HepG2 (cell line): ENCODE results near the gene ZNF714. TPM values are rescaled to one million over a fixed set of nuclear protein-coding genes. Genes with fewer than 3 reads are reported as not detected.

Experiments
- AHR ChIP-seq: IDR thresholded peaks from 2 replicates; pipeline ENCODE4 v1.6.1; 2018; ENCODE audit warnings: missing genetic modification reagents, missing compliant biosample characterization
- HMG20B ChIP-seq: conservative IDR thresholded peaks from 2 replicates; pipeline ENCODE4 v1.6.1; 2016; ENCODE audit warnings: missing genetic modification reagents, missing compliant biosample characterization
- KLF16 ChIP-seq, 2 experiments: sonication (generic) in 1 of 2; formaldehyde crosslinking in 1 of 2; IDR thresholded peaks; 2 replicates each; pipeline versions ENCODE4 v1.6.1 to v1.8.0; 2016 to 2023; ENCODE audit warnings: missing genetic modification reagents in 2 of 2, missing compliant biosample characterization in 1 of 2
- MAFG ChIP-seq: sonication (generic); formaldehyde crosslinking; IDR thresholded peaks from 2 replicates; pipeline ENCODE4 v1.5.1; 2020; ENCODE audit warnings: mild to moderate bottlenecking, missing genetic modification reagents
- MATR3 ChIP-seq: sonication (generic); formaldehyde crosslinking; IDR thresholded peaks from 2 replicates; pipeline ENCODE4 v1.4.0; 2020; ENCODE audit warnings: missing genetic modification reagents
- MTA3 ChIP-seq: sonication (generic); formaldehyde crosslinking; IDR thresholded peaks from 2 replicates; pipeline ENCODE4 v1.4.0; 2020; ENCODE audit warnings: missing genetic modification reagents
- MXD4 ChIP-seq: IDR thresholded peaks from 2 replicates; pipeline ENCODE4 v1.6.1; 2016; ENCODE audit warnings: mild to moderate bottlenecking, missing biosample characterization, missing genetic modification reagents
- PRDM4 ChIP-seq: sonication (generic); formaldehyde crosslinking; IDR thresholded peaks from 2 replicates; pipeline ENCODE4 v1.9.0; 2021; ENCODE audit warnings: missing genetic modification reagents, borderline replicate concordance
- SIX1 ChIP-seq: sonication (generic); formaldehyde crosslinking; IDR thresholded peaks from 2 replicates; pipeline ENCODE4 v1.4.0; 2020; ENCODE audit warnings: missing genetic modification reagents, borderline replicate concordance
- SKI ChIP-seq: fragments of 450-650 bp; IDR thresholded peaks from one replicate; pipeline ENCODE4 v1.6.1; 2018; ENCODE audit warnings: mild to moderate bottlenecking; ENCODE audit not compliant: partially characterized antibody
- SP4 ChIP-seq: sonication (generic); formaldehyde crosslinking; IDR thresholded peaks from 2 replicates; pipeline ENCODE4 v1.8.1; 2023; ENCODE audit warnings: mild to moderate bottlenecking, missing genetic modification reagents
- STAT5B ChIP-seq: sonication (generic); formaldehyde crosslinking; IDR thresholded peaks from 2 replicates; pipeline ENCODE4 v1.4.0; 2020; ENCODE audit warnings: missing genetic modification reagents
- ZFP62 ChIP-seq: sonication (generic); formaldehyde crosslinking; IDR thresholded peaks from 2 replicates; pipeline ENCODE4 v1.4.0; 2020; ENCODE audit warnings: missing genetic modification reagents
- ZNF260 ChIP-seq: sonication (generic); formaldehyde crosslinking; IDR thresholded peaks from 2 replicates; pipeline ENCODE4 v1.4.0; 2020; ENCODE audit warnings: missing genetic modification reagents, low read depth, mild to moderate bottlenecking, borderline replicate concordance
- ZNF326 ChIP-seq: sonication (generic); formaldehyde crosslinking; IDR thresholded peaks from 2 replicates; pipeline ENCODE4 v1.4.0; 2020; ENCODE audit warnings: missing genetic modification reagents, borderline replicate concordance
- ZNF329 ChIP-seq: sonication (generic); formaldehyde crosslinking; IDR thresholded peaks from 2 replicates; pipeline ENCODE4 v1.9.0; 2021; ENCODE audit warnings: low read depth, mild to moderate bottlenecking, missing genetic modification reagents
- ZNF431 ChIP-seq: sonication (generic); formaldehyde crosslinking; IDR thresholded peaks from 2 replicates; pipeline ENCODE4 v1.9.0; 2022; ENCODE audit warnings: missing genetic modification reagents, low read depth, mild to moderate bottlenecking, borderline replicate concordance
- ZNF530 ChIP-seq: sonication (generic); formaldehyde crosslinking; IDR thresholded peaks from 2 replicates; pipeline ENCODE4 v1.5.0; 2020; ENCODE audit warnings: low read depth, mild to moderate bottlenecking, missing genetic modification reagents
- ZNF550 ChIP-seq: sonication (generic); formaldehyde crosslinking; IDR thresholded peaks from 2 replicates; pipeline ENCODE4 v1.4.0; 2020; ENCODE audit warnings: mild to moderate bottlenecking, missing genetic modification reagents, borderline replicate concordance
- ZNF678 ChIP-seq: sonication (generic); formaldehyde crosslinking; IDR thresholded peaks from 2 replicates; pipeline ENCODE4 v1.4.0; 2020; ENCODE audit warnings: mild to moderate bottlenecking, missing genetic modification reagents
- ZNF740 ChIP-seq: sonication (generic); formaldehyde crosslinking; IDR thresholded peaks from 2 replicates; pipeline ENCODE4 v1.4.0; 2020; ENCODE audit warnings: missing genetic modification reagents
- ZSCAN5A ChIP-seq: sonication (generic); formaldehyde crosslinking; IDR thresholded peaks from 2 replicates; pipeline ENCODE4 v1.8.0; 2022; ENCODE audit warnings: mild to moderate bottlenecking, missing genetic modification reagents, borderline replicate concordance
- polyA plus RNA-seq, 8 experiments: library from polyadenylated mRNA; depleted of rRNA in 3 of 8; stranded (reverse) in 7 of 8; unstranded in 1 of 8; fragments of >200 nt; fragmentation: Illumina TruSeq in 4 of 8; extraction: Trizol in 4 of 8; gene quantifications; 2 replicates each; pipeline versions ENCODE4 v1.2.1 to v1.2.3, GENCODE V29; 2011 to 2016; ENCODE audit warnings: low read depth in 4 of 8, missing spikeins in 1 of 8, mixed read lengths in 1 of 8; ENCODE audit not compliant: insufficient read depth in 1 of 8
- total RNA-seq, 5 experiments: library from RNA; depleted of rRNA; stranded (reverse); fragments of >200 nt; fragmentation: Illumina TruSeq; extraction: Trizol; gene quantifications; 2 replicates each; pipeline ENCODE4 v1.2.3, GENCODE V29; 2016; ENCODE audit warnings: low read depth in 1 of 5
- TF ChIP-seq, protein P1 (sequence below): conservative IDR thresholded peaks from 2 replicates; pipeline ENCODE4 v1.6.1; 2018; ENCODE audit warnings: missing genetic modification reagents
- TF ChIP-seq, protein P2 (sequence below): sonication (generic); formaldehyde crosslinking; IDR thresholded peaks from 2 replicates; pipeline ENCODE4 v1.5.1; 2020; ENCODE audit warnings: mild to moderate bottlenecking, missing genetic modification reagents, moderate library complexity

Gene ZNF714
- total and polyA plus RNA-seq, 2 of the 13 experiments (the other 11 are each of a cell fraction or from before 2014, with no cell fraction given), result 6.7 to 27.8 TPM

GRCh38 chr19:21141787-21142464, 59.9 kb downstream of the ZNF714 start, which contains the start of gene ZNF431 (continued):
- no peak for TF ChIP-seq STAT5B (CRISPR knock-in tag)
- TF ChIP-seq ZFP62, result no peak
- no peak for TF ChIP-seq MATR3 (CRISPR knock-in tag)
- TF ChIP-seq ZNF678, result no peak
- peak; percentile 68; the same call in 1 of the 2 replicates for TF ChIP-seq SP4
- no peak for TF ChIP-seq ZSCAN5A (CRISPR knock-in tag)
- TF ChIP-seq ZNF431, result no peak
- no peak for TF ChIP-seq MTA3 (CRISPR knock-in tag)
- no peak for TF ChIP-seq HMG20B (CRISPR knock-in tag)
- no peak for TF ChIP-seq AHR (CRISPR knock-in tag)
- TF ChIP-seq ZNF329 (CRISPR knock-in tag), result peak; percentile 58; the same call in 1 of the 2 replicates
- no peak for TF ChIP-seq PRDM4 (CRISPR knock-in tag)
- no peak for TF ChIP-seq SKI
- no peak for TF ChIP-seq ZNF260
- no peak for TF ChIP-seq ZNF740 (CRISPR knock-in tag)
- no peak for TF ChIP-seq MXD4 (CRISPR knock-in tag)
- TF ChIP-seq SIX1 (CRISPR knock-in tag), result no peak
- TF ChIP-seq ZNF326 (CRISPR knock-in tag), result no peak
- TF ChIP-seq, protein P1, sequence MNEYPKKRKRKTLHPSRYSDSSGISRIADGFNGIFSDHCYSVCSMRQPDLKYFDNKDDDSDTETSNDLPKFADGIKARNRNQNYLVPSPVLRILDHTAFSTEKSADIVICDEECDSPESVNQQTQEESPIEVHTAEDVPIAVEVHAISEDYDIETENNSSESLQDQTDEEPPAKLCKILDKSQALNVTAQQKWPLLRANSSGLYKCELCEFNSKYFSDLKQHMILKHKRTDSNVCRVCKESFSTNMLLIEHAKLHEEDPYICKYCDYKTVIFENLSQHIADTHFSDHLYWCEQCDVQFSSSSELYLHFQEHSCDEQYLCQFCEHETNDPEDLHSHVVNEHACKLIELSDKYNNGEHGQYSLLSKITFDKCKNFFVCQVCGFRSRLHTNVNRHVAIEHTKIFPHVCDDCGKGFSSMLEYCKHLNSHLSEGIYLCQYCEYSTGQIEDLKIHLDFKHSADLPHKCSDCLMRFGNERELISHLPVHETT (CRISPR knock-in tag), result no peak
- no peak for TF ChIP-seq MAFG
- TF ChIP-seq KLF16 (CRISPR knock-in tag; IDR thresholded peaks at IDR 0.05), result no peak
- TF ChIP-seq, protein P2, sequence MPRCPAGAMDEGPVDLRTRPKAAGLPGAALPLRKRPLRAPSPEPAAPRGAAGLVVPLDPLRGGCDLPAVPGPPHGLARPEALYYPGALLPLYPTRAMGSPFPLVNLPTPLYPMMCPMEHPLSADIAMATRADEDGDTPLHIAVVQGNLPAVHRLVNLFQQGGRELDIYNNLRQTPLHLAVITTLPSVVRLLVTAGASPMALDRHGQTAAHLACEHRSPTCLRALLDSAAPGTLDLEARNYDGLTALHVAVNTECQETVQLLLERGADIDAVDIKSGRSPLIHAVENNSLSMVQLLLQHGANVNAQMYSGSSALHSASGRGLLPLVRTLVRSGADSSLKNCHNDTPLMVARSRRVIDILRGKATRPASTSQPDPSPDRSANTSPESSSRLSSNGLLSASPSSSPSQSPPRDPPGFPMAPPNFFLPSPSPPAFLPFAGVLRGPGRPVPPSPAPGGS (CRISPR knock-in tag), result no peak
- no peak for TF ChIP-seq ZNF530 (CRISPR knock-in tag)
- no peak for TF ChIP-seq ZNF550 (CRISPR knock-in tag)
